HCT116 (cell line): ENCODE data around the gene DUSP18. TPM values are rescaled to one million over a fixed set of nuclear protein-coding genes. Genes with fewer than 3 reads are reported as not detected.

Source experiments
- ATAC-seq: fragments of 200-7000 bp; cut with Tn5 transposase; 2 replicates; pipeline ENCODE4 v1.9.1; 2020; ENCODE audit warnings: mild to moderate bottlenecking, moderate library complexity
- BruUV-seq: library from RNA; stranded (reverse); fragments of 400-500 nt; replicated peaks from 2 replicates; lab custom pipeline; 2021; lab: Mats Ljungman, UMichigan
- CTCF ChIA-PET: fragments of 300-600 bp; sonication (Branson Sonifier 250); formaldehyde crosslinking; loops from one replicate; lab custom pipeline; 2021; ENCODE audit warnings: antibody characterized with exemption; lab: Charles Lee
- POLR2A ChIA-PET: fragments of 300-600, 350-600 bp; sonication (Branson Sonifier 250); formaldehyde crosslinking; loops from one replicate; lab custom pipeline; 2021; ENCODE audit warnings: antibody characterized with exemption; lab: Charles Lee
- RAD21 ChIA-PET, 2 experiments: fragments of 300-600 bp; sonication (Branson Sonifier 250); formaldehyde crosslinking; loops; one replicate each; lab custom pipeline; 2023; ENCODE audit warnings: low total read pairs in 2 of 2; ENCODE audit not compliant: uncharacterized antibody in 2 of 2, unreplicated experiment in 2 of 2, low non-redundant PET in 1 of 2; lab: Charles Lee
- DNase-seq: peaks from one replicate; pipeline ENCODE4 v3.0.0-alpha.2; 2010; ENCODE audit warnings: low read depth, low spot score
- H2AFZ ChIP-seq: fragments of 200-600 bp; shearing (Covaris generic), sonication (generic); 2 replicates; pipeline ENCODE4 v1.6.1; 2017; ENCODE audit warnings: low read depth, mixed run types, mixed read lengths, antibody characterized with exemption, low read length; ENCODE audit not compliant: poor library complexity, severe bottlenecking
- H3K27ac ChIP-seq: 2 replicates; pipeline ENCODE4 v1.5.1; 2012; ENCODE audit warnings: low read depth, low read length
- H3K27me3 ChIP-seq: fragments of 200-600 bp; sonication (generic); 2 replicates; pipeline ENCODE4 v1.6.1; 2016; ENCODE audit warnings: mixed run types, low read length, mixed read lengths; ENCODE audit not compliant: insufficient read depth
- H3K36me3 ChIP-seq, 2 experiments: fragments of 200-500 bp in 1 of 2; fragments of 200-600 bp in 1 of 2; sonication (Bioruptor generic) in 1 of 2; sonication (generic) in 1 of 2; 2 replicates each; pipeline versions ENCODE4 v1.5.1 to v1.6.1; 2014 to 2016; ENCODE audit warnings: low read length in 2 of 2, inconsistent platforms in 1 of 2, mixed read lengths in 1 of 2, mixed run types in 1 of 2; ENCODE audit not compliant: insufficient read depth in 2 of 2, control insufficient read depth in 1 of 2
- H3K4me1 ChIP-seq, 2 experiments: fragments of 200-600 bp in 1 of 2; sonication (generic) in 1 of 2; 2 replicates each; pipeline versions ENCODE4 v1.5.1 to v1.6.1; 2012 to 2017; ENCODE audit warnings: low read length in 2 of 2, inconsistent platforms in 1 of 2, mild to moderate bottlenecking in 1 of 2, mixed read lengths in 1 of 2, mixed run types in 1 of 2, moderate library complexity in 1 of 2; ENCODE audit not compliant: insufficient read depth in 2 of 2, control insufficient read depth in 1 of 2
- H3K4me2 ChIP-seq: fragments of 200-600 bp; sonication (generic); 2 replicates; pipeline ENCODE4 v1.6.1; 2017; ENCODE audit warnings: mixed run types, low read length, mixed read lengths
- H3K4me3 ChIP-seq, 2 experiments: fragments of 200-600 bp in 1 of 2; sonication (generic) in 1 of 2; replicated peaks in 1 of 2; 2 replicates each; pipeline ENCODE4 v1.5.1; 2011 to 2016; ENCODE audit warnings: low read length in 2 of 2, control low read depth in 1 of 2, low read depth in 1 of 2, mild to moderate bottlenecking in 1 of 2, mixed read lengths in 1 of 2, mixed run types in 1 of 2
- H3K79me2 ChIP-seq: fragments of 200-600 bp; sonication (generic); 2 replicates; pipeline ENCODE4 v1.6.1; 2017; ENCODE audit warnings: mild to moderate bottlenecking, mixed run types, low read length, moderate library complexity, mixed read lengths; ENCODE audit not compliant: insufficient read depth
- H3K9ac ChIP-seq: fragments of 200-600 bp; sonication (generic); 2 replicates; pipeline ENCODE4 v1.6.1; 2016; ENCODE audit warnings: low read length, mixed read lengths
- H3K9me2 ChIP-seq: fragments of 200-600 bp; sonication (generic), shearing (Covaris generic); 2 replicates; pipeline ENCODE4 v1.6.1; 2017; ENCODE audit warnings: mixed run types, mild to moderate bottlenecking, moderate library complexity; ENCODE audit not compliant: insufficient read depth
- H3K9me3 ChIP-seq, 2 experiments: fragments of 200-500 bp in 1 of 2; fragments of 200-600 bp in 1 of 2; sonication (Bioruptor generic) in 1 of 2; sonication (generic) in 1 of 2; 2 replicates each; pipeline ENCODE4 v1.6.1; 2014 to 2017; ENCODE audit warnings: low read length in 2 of 2, mixed read lengths in 2 of 2, inconsistent platforms in 1 of 2, low read depth in 1 of 2, mild to moderate bottlenecking in 1 of 2, mixed run types in 1 of 2, moderate library complexity in 1 of 2; ENCODE audit not compliant: control insufficient read depth in 1 of 2, insufficient read depth in 1 of 2
- H4K20me1 ChIP-seq: fragments of 200-600 bp; sonication (generic), shearing (Covaris generic); 2 replicates; pipeline ENCODE4 v1.6.1; 2017; ENCODE audit warnings: mixed run types, mild to moderate bottlenecking, moderate library complexity; ENCODE audit not compliant: insufficient read depth
- CBX3 ChIP-seq: IDR thresholded peaks from 2 replicates; pipeline ENCODE4 v1.6.1; 2012; ENCODE audit warnings: low read depth
- CEBPB ChIP-seq: IDR thresholded peaks from 2 replicates; pipeline ENCODE4 v1.6.1; 2012; ENCODE audit warnings: low read depth
- EGR1 ChIP-seq: IDR thresholded peaks from 2 replicates; pipeline ENCODE4 v1.6.1; 2012; ENCODE audit warnings: low read depth
- ELF1 ChIP-seq: IDR thresholded peaks from 2 replicates; pipeline ENCODE4 v1.6.1; 2012; ENCODE audit warnings: low read depth, borderline replicate concordance
- EZH2 ChIP-seq: fragments of 200-600 bp; sonication (generic); IDR thresholded peaks from 2 replicates; pipeline ENCODE4 v1.6.1; 2017; ENCODE audit warnings: antibody characterized with exemption, mixed run types
- EZH2phosphoT487 ChIP-seq: fragments of 200-600 bp; IDR thresholded peaks from 2 replicates; pipeline ENCODE4 v1.6.1; 2018; ENCODE audit warnings: antibody characterized with exemption, borderline replicate concordance
- FOSL1 ChIP-seq: IDR thresholded peaks from 2 replicates; pipeline ENCODE4 v1.6.1; 2012; ENCODE audit warnings: low read depth
- POLR2A ChIP-seq: IDR thresholded peaks from 2 replicates; pipeline ENCODE4 v1.7.0; 2011; ENCODE audit warnings: borderline replicate concordance; ENCODE audit not compliant: insufficient read depth, insufficient read length; ENCODE audit errors: extremely low read depth
- POLR2AphosphoS5 ChIP-seq: IDR thresholded peaks from 2 replicates; pipeline ENCODE4 v1.6.1; 2011; ENCODE audit warnings: mild to moderate bottlenecking, low read depth, low read length, moderate library complexity
- SIN3A ChIP-seq: IDR thresholded peaks from 2 replicates; pipeline ENCODE4 v1.6.1; 2012; ENCODE audit warnings: low read depth
- SP1 ChIP-seq: IDR thresholded peaks from 2 replicates; pipeline ENCODE4 v1.6.1; 2012; ENCODE audit warnings: low read depth
- TCF7L2 ChIP-seq: IDR thresholded peaks from 2 replicates; pipeline ENCODE4 v1.7.0; 2011; ENCODE audit warnings: borderline replicate concordance, inconsistent platforms; ENCODE audit not compliant: insufficient read depth, insufficient read length; ENCODE audit errors: extremely low read depth
- ZFX ChIP-seq: fragments of 450-650 bp; IDR thresholded peaks from 2 replicates; pipeline ENCODE4 v1.6.1; 2017
- intact Hi-C: fragments of 100-400 bp; cut with micrococcal nuclease; formaldehyde crosslinking; loops from 2 replicates; pipeline ENCODE4 v1.10.0; 2022
- total RNA-seq: library from RNA; stranded (reverse); gene quantifications from one replicate; pipeline ENCODE4 v1.2.1, GENCODE V29; 2021; ENCODE audit not compliant: unreplicated experiment
- TF ChIP-seq, protein P1 (sequence below): IDR thresholded peaks from 2 replicates; pipeline ENCODE4 v1.6.1; 2012
- TF ChIP-seq, protein P2 (sequence below): IDR thresholded peaks from 2 replicates; pipeline ENCODE4 v1.6.1; 2011; ENCODE audit warnings: mild to moderate bottlenecking, low read length, moderate library complexity; ENCODE audit not compliant: insufficient replicate concordance; ENCODE audit errors: extremely low read depth
- TF ChIP-seq, protein P3 (sequence below), 3 experiments: fragments of 200-600 bp in 1 of 3; sonication (generic) in 1 of 3; IDR thresholded peaks in 2 of 3; conservative IDR thresholded peaks in 1 of 3; 2 replicates each; pipeline ENCODE4 v1.5.1; 2012 to 2017; ENCODE audit warnings: low read depth in 2 of 3, low read length in 2 of 3, antibody characterized with exemption in 1 of 3, borderline replicate concordance in 1 of 3, control low read depth in 1 of 3, mild to moderate bottlenecking in 1 of 3, mixed read lengths in 1 of 3, mixed run types in 1 of 3, moderate library complexity in 1 of 3; ENCODE audit not compliant: insufficient read depth in 1 of 3

Gene DUSP18
- total RNA-seq, 1 experiment from 2014 or later, result 9.7 TPM

DNA sequence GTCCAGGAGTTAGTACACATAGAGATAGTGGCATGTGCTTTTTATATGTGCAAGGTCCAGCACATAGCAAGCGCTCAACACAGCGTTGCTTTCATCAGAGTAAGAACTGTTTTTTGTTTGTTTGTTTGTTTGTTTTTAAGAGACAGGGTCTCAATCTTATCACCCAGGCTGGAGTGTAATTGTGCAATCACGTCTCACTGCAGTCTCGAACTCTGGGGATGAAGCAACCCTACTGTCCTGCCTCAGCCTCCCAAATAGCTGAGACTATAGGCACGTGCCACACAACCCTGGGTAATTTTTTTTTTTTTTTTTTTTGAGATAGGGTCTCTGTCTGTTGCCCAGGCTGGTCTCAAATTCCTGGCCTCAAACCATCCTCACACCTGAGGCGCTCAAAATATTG lies 49.9 kb downstream of the DUSP18 start:
- H3K4me3 ChIP-seq, result no peak overlapping the region
- H3K36me3 ChIP-seq, result no peaks in the 10 kb centered on the region
- no peak overlapping the region for H3K27ac ChIP-seq
- H4K20me1 ChIP-seq, result no peaks in the 10 kb centered on the region
- no peak for ATAC-seq
- no peaks in the 10 kb centered on the region for H3K27me3 ChIP-seq
- ChIA-PET POLR2A (no interaction called here), RAD21 (no interaction called here), CTCF (interaction anchor here (1.2 kb wide), 1 partner anchor 17 kb away, joined by 3 read pairs; no protein-coding TSS in a partner anchor)
- H3K79me2 ChIP-seq, result no peaks in the 10 kb centered on the region
- intact Hi-C loops, result no loop called here
- TF ChIP-seq ELF1, result no peak
- no peak for TF ChIP-seq EZH2
- no peak for TF ChIP-seq SP1
- TF ChIP-seq, protein P1, sequence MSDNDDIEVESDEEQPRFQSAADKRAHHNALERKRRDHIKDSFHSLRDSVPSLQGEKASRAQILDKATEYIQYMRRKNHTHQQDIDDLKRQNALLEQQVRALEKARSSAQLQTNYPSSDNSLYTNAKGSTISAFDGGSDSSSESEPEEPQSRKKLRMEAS, result no peak
- no peak for TF ChIP-seq TCF7L2
- TF ChIP-seq POLR2A, result no peak
- TF ChIP-seq, protein P2, sequence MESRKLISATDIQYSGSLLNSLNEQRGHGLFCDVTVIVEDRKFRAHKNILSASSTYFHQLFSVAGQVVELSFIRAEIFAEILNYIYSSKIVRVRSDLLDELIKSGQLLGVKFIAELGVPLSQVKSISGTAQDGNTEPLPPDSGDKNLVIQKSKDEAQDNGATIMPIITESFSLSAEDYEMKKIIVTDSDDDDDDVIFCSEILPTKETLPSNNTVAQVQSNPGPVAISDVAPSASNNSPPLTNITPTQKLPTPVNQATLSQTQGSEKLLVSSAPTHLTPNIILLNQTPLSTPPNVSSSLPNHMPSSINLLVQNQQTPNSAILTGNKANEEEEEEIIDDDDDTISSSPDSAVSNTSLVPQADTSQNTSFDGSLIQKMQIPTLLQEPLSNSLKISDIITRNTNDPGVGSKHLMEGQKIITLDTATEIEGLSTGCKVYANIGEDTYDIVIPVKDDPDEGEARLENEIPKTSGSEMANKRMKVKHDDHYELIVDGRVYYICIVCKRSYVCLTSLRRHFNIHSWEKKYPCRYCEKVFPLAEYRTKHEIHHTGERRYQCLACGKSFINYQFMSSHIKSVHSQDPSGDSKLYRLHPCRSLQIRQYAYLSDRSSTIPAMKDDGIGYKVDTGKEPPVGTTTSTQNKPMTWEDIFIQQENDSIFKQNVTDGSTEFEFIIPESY, result no peak
- TF ChIP-seq CEBPB, result no peak
- no peak for TF ChIP-seq ZFX
- TF ChIP-seq, protein P3, sequence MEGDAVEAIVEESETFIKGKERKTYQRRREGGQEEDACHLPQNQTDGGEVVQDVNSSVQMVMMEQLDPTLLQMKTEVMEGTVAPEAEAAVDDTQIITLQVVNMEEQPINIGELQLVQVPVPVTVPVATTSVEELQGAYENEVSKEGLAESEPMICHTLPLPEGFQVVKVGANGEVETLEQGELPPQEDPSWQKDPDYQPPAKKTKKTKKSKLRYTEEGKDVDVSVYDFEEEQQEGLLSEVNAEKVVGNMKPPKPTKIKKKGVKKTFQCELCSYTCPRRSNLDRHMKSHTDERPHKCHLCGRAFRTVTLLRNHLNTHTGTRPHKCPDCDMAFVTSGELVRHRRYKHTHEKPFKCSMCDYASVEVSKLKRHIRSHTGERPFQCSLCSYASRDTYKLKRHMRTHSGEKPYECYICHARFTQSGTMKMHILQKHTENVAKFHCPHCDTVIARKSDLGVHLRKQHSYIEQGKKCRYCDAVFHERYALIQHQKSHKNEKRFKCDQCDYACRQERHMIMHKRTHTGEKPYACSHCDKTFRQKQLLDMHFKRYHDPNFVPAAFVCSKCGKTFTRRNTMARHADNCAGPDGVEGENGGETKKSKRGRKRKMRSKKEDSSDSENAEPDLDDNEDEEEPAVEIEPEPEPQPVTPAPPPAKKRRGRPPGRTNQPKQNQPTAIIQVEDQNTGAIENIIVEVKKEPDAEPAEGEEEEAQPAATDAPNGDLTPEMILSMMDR (IDR thresholded peaks at IDR 0.05 in 2 of 3, conservative IDR thresholded peaks at IDR 0.05 in 1 of 3; ENCODE audit: borderline replicate concordance in 1 of 3, insufficient read depth in 1 of 3, low read depth in 2 of 3, low read length in 2 of 3), result no peak
- TF ChIP-seq POLR2AphosphoS5, result no peak
- no peak for TF ChIP-seq CBX3
- no peak for TF ChIP-seq FOSL1
- TF ChIP-seq EGR1, result no peak
- no peak for TF ChIP-seq SIN3A
- no peak for TF ChIP-seq EZH2phosphoT487
- no peak overlapping the region for H3K4me2 ChIP-seq
- H2AFZ ChIP-seq, result no peak overlapping the region
- BruUV-seq, result no TSS peak
- H3K9ac ChIP-seq, result no peak overlapping the region
- no peak for DNase-seq
- H3K4me1 ChIP-seq, result no peaks in the 10 kb centered on the region
- no peaks in the 10 kb centered on the region for H3K9me2 ChIP-seq
- H3K9me3 ChIP-seq, result no peaks in the 10 kb centered on the region
